Panc1 (cell line): ENCODE measurements around the gene INPP5A. TPM values are rescaled to one million over a fixed set of nuclear protein-coding genes. Genes with fewer than 3 reads are reported as not detected.

Experiments
- ATAC-seq: fragments of 200-7000 bp; cut with Tn5 transposase; 2 replicates; pipeline ENCODE4 v1.9.1; 2020; ENCODE audit warnings: mild to moderate bottlenecking, moderate library complexity
- BruUV-seq: library from RNA; stranded (reverse); fragments of 400-500 nt; replicated peaks from 2 replicates; lab custom pipeline; 2021; lab: Mats Ljungman, UMichigan
- CTCF ChIA-PET: fragments of 300-600 bp; sonication (Branson Sonifier 250); formaldehyde crosslinking; loops from one replicate; lab custom pipeline; 2022; ENCODE audit warnings: antibody characterized with exemption; lab: Charles Lee
- POLR2A ChIA-PET: fragments of 300-600 bp; sonication (Branson Sonifier 250); formaldehyde crosslinking; loops from one replicate; lab custom pipeline; 2022; ENCODE audit warnings: antibody characterized with exemption; lab: Charles Lee
- DNase-seq: peaks from one replicate; pipeline ENCODE4 v3.0.0-alpha.2; 2010; ENCODE audit warnings: low read depth, low spot score
- H3K27ac ChIP-seq: 2 replicates; pipeline ENCODE4 v1.5.1; 2011; ENCODE audit warnings: mild to moderate bottlenecking, low read length, inconsistent platforms
- H3K27me3 ChIP-seq: fragments of 200-500 bp; sonication (Bioruptor generic); 2 replicates; pipeline ENCODE4 v1.6.0; 2014; ENCODE audit warnings: low read length, inconsistent platforms; ENCODE audit not compliant: control insufficient read depth, insufficient read depth
- H3K36me3 ChIP-seq: fragments of 200-500 bp; sonication (Bioruptor generic); 2 replicates; pipeline ENCODE4 v1.5.1; 2014; ENCODE audit warnings: inconsistent platforms, mild to moderate bottlenecking, low read length, moderate library complexity; ENCODE audit not compliant: control insufficient read depth, insufficient read depth
- H3K4me1 ChIP-seq: 2 replicates; pipeline ENCODE4 v1.5.1; 2011; ENCODE audit warnings: inconsistent platforms, mild to moderate bottlenecking, low read length, moderate library complexity; ENCODE audit not compliant: control insufficient read depth, insufficient read depth
- H3K4me3 ChIP-seq, 2 experiments: 2 replicates each; pipeline ENCODE4 v1.5.1; 2011 to 2012; ENCODE audit warnings: low read depth in 2 of 2, low read length in 2 of 2, mild to moderate bottlenecking in 2 of 2, inconsistent platforms in 1 of 2, moderate library complexity in 1 of 2
- H3K9me3 ChIP-seq: fragments of 200-500 bp; sonication (Bioruptor generic); 2 replicates; pipeline ENCODE4 v1.5.1; 2014; ENCODE audit warnings: low read depth, mild to moderate bottlenecking, inconsistent platforms, low read length, moderate library complexity; ENCODE audit not compliant: control insufficient read depth, insufficient read depth
- POLR2AphosphoS5 ChIP-seq: IDR thresholded peaks from 2 replicates; pipeline ENCODE4 v1.6.1; 2012; ENCODE audit warnings: mild to moderate bottlenecking, low read depth, low read length, moderate library complexity
- SIN3A ChIP-seq: IDR thresholded peaks from 2 replicates; pipeline ENCODE4 v1.6.1; 2012; ENCODE audit warnings: low read depth, mild to moderate bottlenecking, low read length, moderate library complexity, borderline replicate concordance; ENCODE audit not compliant: insufficient read depth
- TCF7L2 ChIP-seq: IDR thresholded peaks from 2 replicates; pipeline ENCODE4 v1.6.1; 2011; ENCODE audit warnings: mild to moderate bottlenecking, low read depth, low read length, inconsistent platforms
- in situ Hi-C: cut with HindIII; loops from 2 replicates; pipeline ENCODE4 v1.10.0; 2016; ENCODE audit warnings: low sequenced_read_pairs, low pct_unique_long_range_greater_than_20kb
- intact Hi-C: fragments of 100-400 bp; cut with micrococcal nuclease; formaldehyde crosslinking; loops from one replicate; pipeline ENCODE4 v1.10.0; 2022; ENCODE audit not compliant: unreplicated experiment
- total RNA-seq: library from RNA; stranded (reverse); gene quantifications from one replicate; pipeline ENCODE4 v1.2.1, GENCODE V29; 2021; ENCODE audit not compliant: unreplicated experiment
- TF ChIP-seq, protein P1 (sequence below), 2 experiments: IDR thresholded peaks; 2 replicates each; pipeline ENCODE4 v1.6.1; 2011 to 2012; ENCODE audit warnings: low read depth in 2 of 2, control low read depth in 1 of 2, low read length in 1 of 2, mild to moderate bottlenecking in 1 of 2, moderate library complexity in 1 of 2; ENCODE audit not compliant: insufficient read depth in 1 of 2
- TF ChIP-seq, protein P2 (sequence below): fragments of 450-650 bp; IDR thresholded peaks from 2 replicates; pipeline ENCODE4 v1.5.1; 2017; ENCODE audit warnings: mild to moderate bottlenecking

INPP5A gene
- total RNA-seq, 1 experiment from 2014 or later: 60.0 TPM

DNA sequence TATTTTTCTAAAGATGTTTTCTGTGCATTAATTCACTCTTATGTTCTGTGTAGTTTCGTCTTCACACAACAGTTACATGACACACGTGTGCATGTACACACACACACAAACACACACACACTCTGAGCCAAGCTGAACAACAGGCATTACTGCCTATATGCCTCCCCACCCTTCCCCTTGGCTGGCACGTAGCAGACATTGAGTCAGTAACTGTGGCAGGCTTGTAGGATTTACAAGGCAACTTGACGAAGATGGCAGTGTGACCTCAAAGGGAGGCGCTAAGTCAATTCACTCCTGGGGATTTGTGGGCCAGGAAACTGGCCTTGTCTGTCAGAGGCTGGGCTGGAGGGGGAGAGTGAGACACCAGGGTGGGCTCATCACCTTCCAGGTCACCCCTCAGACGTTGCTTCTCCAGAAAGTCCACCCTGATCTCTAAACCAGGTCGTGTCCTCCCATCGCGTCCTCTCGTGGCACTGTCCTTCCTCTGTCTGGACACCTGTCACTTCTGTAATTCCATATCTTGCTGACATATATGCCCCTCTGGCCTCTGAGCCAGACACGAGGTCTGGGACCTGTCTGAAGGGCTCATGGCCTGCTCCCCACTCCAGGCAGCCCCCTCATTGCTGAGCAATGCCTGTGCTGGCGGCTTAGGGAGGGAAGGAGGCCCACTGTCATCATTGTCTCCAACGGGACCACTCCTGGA is 41.1 kb upstream of the INPP5A start:
- TF ChIP-seq, protein P1, sequence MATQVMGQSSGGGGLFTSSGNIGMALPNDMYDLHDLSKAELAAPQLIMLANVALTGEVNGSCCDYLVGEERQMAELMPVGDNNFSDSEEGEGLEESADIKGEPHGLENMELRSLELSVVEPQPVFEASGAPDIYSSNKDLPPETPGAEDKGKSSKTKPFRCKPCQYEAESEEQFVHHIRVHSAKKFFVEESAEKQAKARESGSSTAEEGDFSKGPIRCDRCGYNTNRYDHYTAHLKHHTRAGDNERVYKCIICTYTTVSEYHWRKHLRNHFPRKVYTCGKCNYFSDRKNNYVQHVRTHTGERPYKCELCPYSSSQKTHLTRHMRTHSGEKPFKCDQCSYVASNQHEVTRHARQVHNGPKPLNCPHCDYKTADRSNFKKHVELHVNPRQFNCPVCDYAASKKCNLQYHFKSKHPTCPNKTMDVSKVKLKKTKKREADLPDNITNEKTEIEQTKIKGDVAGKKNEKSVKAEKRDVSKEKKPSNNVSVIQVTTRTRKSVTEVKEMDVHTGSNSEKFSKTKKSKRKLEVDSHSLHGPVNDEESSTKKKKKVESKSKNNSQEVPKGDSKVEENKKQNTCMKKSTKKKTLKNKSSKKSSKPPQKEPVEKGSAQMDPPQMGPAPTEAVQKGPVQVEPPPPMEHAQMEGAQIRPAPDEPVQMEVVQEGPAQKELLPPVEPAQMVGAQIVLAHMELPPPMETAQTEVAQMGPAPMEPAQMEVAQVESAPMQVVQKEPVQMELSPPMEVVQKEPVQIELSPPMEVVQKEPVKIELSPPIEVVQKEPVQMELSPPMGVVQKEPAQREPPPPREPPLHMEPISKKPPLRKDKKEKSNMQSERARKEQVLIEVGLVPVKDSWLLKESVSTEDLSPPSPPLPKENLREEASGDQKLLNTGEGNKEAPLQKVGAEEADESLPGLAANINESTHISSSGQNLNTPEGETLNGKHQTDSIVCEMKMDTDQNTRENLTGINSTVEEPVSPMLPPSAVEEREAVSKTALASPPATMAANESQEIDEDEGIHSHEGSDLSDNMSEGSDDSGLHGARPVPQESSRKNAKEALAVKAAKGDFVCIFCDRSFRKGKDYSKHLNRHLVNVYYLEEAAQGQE (IDR thresholded peaks at IDR 0.05; ENCODE audit: insufficient read depth in 1 of 2, low read depth in 2 of 2, low read length in 1 of 2): no peak
- TF ChIP-seq TCF7L2 (no peak), POLR2AphosphoS5 (no peak)
- TF ChIP-seq, protein P2, sequence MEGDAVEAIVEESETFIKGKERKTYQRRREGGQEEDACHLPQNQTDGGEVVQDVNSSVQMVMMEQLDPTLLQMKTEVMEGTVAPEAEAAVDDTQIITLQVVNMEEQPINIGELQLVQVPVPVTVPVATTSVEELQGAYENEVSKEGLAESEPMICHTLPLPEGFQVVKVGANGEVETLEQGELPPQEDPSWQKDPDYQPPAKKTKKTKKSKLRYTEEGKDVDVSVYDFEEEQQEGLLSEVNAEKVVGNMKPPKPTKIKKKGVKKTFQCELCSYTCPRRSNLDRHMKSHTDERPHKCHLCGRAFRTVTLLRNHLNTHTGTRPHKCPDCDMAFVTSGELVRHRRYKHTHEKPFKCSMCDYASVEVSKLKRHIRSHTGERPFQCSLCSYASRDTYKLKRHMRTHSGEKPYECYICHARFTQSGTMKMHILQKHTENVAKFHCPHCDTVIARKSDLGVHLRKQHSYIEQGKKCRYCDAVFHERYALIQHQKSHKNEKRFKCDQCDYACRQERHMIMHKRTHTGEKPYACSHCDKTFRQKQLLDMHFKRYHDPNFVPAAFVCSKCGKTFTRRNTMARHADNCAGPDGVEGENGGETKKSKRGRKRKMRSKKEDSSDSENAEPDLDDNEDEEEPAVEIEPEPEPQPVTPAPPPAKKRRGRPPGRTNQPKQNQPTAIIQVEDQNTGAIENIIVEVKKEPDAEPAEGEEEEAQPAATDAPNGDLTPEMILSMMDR: no peak
- BruUV-seq: no TSS peak
- Histone ChIP-seq H3K27me3 (no peaks in the 10 kb centered on the region), H3K36me3 (no peaks in the 10 kb centered on the region), H3K4me3 (no peak overlapping the region), H3K9me3 (no peaks in the 10 kb centered on the region), H3K27ac (no peak overlapping the region), H3K4me1 (no peaks in the 10 kb centered on the region)
- no peak for DNase-seq
- intact Hi-C loops (no loop called here), in situ Hi-C loops (no loop called here)
- POLR2A ChIA-PET: interaction anchor here (0.6 kb wide), 1 partner anchor 500 kb away, joined by 4 read pairs; no protein-coding TSS in a partner anchor
- CTCF ChIA-PET: no interaction called here
- no peak for ATAC-seq

DNA sequence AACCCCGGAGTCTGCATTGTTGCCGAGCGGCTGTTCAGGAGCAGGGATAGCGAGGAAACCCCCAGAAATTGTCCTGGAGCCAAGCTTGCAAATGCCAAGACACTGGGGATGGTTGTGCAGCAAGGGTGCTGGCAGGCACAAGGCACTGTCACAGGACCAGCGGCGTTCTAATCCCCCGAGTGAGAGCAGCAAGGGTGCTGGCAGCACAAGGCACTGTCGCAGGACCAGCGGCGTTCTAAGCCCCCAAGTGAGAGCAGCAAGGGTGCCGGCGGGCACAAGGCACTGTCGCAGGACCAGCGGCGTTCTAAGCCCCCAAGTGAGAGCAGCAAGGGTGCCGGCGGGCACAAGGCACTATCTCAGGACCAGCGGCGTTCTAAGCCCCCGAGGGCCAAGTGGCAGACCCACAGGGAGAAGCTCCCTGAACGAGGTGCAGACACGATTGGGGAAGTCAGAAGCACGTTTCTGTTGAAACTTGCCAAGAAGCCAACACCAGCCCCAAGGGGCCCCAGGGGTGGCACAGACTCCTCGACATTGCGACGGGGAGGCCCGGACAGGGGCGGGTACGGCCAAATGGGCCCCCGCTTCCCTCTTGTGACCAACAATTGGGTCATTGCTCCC is 40.4 kb upstream of the INPP5A start:
- H3K27me3 ChIP-seq: no peaks in the 10 kb centered on the region
- no peak for DNase-seq
- ChIA-PET POLR2A (interaction anchor here (0.6 kb wide), 1 partner anchor 209 kb away, joined by 3 read pairs; no protein-coding TSS in a partner anchor), CTCF (no interaction called here)
- intact Hi-C loops: no loop called here
- no peak overlapping the region for H3K4me3 ChIP-seq
- no peaks in the 10 kb centered on the region for H3K9me3 ChIP-seq
- TF ChIP-seq POLR2AphosphoS5: no peak
- no peak for TF ChIP-seq TCF7L2
- TF ChIP-seq, protein P1 (IDR thresholded peaks at IDR 0.05; ENCODE audit: insufficient read depth in 1 of 2, low read depth in 2 of 2, low read length in 1 of 2): no peak
- no peak for TF ChIP-seq SIN3A
- TF ChIP-seq, protein P2: no peak
- BruUV-seq: no TSS peak
- no peaks in the 10 kb centered on the region for H3K4me1 ChIP-seq
- in situ Hi-C loops: no loop called here
- no peak overlapping the region for H3K27ac ChIP-seq
- no peaks in the 10 kb centered on the region for H3K36me3 ChIP-seq
- no peak for ATAC-seq
